Duodenal mucosa (tissue), 2 donors: ENCODE data around the gene MMS19.

Source experiments
- H3K27ac ChIP-seq: one replicate; pipeline ENCODE4 v1.7.0; 2013; ENCODE audit warnings: low read depth, low read length
- H3K27me3 ChIP-seq, 2 donors: one replicate each; pipeline ENCODE4 v1.7.0; 2013; ENCODE audit warnings: low read length in 2 of 2, control low read depth in 1 of 2; ENCODE audit not compliant: insufficient read depth in 2 of 2, control insufficient read depth in 1 of 2
- H3K36me3 ChIP-seq, 2 donors: one replicate each; pipeline ENCODE4 v1.7.0; 2013; ENCODE audit warnings: low read length in 2 of 2, control low read depth in 1 of 2; ENCODE audit not compliant: insufficient read depth in 2 of 2, control insufficient read depth in 1 of 2
- H3K4me1 ChIP-seq, 2 donors: one replicate each; pipeline ENCODE4 v1.7.0; 2013; ENCODE audit warnings: low read length in 2 of 2, control low read depth in 1 of 2; ENCODE audit not compliant: insufficient read depth in 2 of 2, control insufficient read depth in 1 of 2
- H3K4me3 ChIP-seq, 2 donors: one replicate each; pipeline ENCODE4 v1.7.0; 2013; ENCODE audit warnings: low read length in 2 of 2, low read depth in 1 of 2
- H3K9ac ChIP-seq, 2 donors: one replicate each; pipeline ENCODE4 v1.7.0; 2013; ENCODE audit warnings: low read length in 2 of 2, low read depth in 1 of 2
- H3K9me3 ChIP-seq, 2 donors: one replicate each; pipeline ENCODE4 v1.7.0; 2013; ENCODE audit warnings: low read length in 2 of 2, control low read depth in 1 of 2; ENCODE audit not compliant: control insufficient read depth in 1 of 2

MMS19 gene

DNA sequence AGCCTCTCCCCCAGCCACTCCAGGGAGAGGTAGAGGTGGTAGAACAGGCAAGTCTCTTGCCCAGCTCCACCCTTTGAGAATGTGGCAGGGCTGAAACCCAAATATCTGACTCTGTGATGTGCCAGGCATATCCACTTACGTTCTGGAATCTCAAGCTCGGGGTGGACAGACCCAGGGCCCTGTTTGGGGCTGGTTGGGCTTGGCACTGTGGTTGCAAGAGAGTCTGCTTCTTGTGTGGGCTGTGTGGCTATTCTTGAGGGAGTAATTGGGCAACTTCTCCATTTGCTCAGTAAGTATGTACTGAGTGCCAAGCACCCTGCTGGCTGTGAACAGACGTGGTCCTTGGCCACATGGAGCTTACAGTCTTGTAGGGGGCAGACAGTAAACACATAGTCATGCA is 5.2 kb upstream of the MMS19 start:
- no peaks in the 10 kb centered on the region for H3K9me3 ChIP-seq
- H3K36me3 ChIP-seq, result no peaks in the 10 kb centered on the region

DNA sequence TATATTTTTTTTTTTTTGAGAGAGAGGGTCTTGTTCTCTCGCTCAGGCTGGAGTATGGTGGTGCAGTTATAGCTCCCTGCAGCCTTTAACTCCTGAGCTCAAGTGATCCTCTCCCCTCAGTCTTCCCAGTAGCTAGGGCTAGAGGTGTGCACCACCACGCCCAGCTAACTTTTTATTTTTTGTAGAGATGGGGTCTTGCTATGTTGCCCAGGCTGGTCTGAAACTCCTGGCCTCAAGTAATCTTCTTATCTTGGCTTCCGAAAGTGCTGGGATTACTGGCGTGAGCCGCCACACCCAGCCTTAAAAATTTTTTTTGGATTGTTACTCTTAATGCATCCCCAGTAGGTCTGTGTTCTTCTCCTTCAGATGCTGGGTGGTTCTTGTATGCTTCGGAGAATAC is 4.7 kb upstream of the MMS19 start:
- Histone ChIP-seq H3K27ac (no peak overlapping the region), H3K4me1 (peaks cover 7 to 10% of the 10 kb centered on the region in 2 donors)

More for the DNA sequence above, 5.2 kb upstream of the MMS19 start:
- peaks cover 12 to 15% of the 10 kb centered on the region in 2 donors for H3K27me3 ChIP-seq
- no peak overlapping the region for H3K4me3 ChIP-seq
- peaks cover 7 to 10% of the 10 kb centered on the region in 2 donors for H3K4me1 ChIP-seq
- H3K27ac ChIP-seq, result no peak overlapping the region
- no peak overlapping the region for H3K9ac ChIP-seq

DNA sequence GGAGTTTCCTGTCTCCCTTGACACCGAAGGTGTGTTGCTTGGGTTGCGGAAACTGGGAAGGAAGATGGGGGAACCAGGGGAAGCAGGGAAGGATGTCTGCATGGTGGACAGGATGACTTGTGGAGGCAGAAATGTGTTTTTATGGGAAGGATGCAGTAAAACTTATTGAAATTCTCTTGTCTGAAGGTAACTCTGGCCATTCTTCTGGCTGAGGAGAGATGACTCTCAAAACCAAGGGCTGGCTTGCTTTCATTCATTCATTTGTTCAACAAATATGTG is 2.0 kb upstream of the MMS19 start:
- H3K9me3 ChIP-seq, result no peaks in the 10 kb centered on the region
- no peak overlapping the region for H3K27ac ChIP-seq
- H3K4me3 ChIP-seq, result no peak overlapping the region
- peaks cover 12 to 15% of the 10 kb centered on the region in 2 donors for H3K27me3 ChIP-seq
- H3K36me3 ChIP-seq, result no peaks in the 10 kb centered on the region
- peaks cover 13 to 29% of the 10 kb centered on the region in 2 donors for H3K4me1 ChIP-seq
- H3K9ac ChIP-seq, result no peak overlapping the region

More for the DNA sequence above, 4.7 kb upstream of the MMS19 start:
- Histone ChIP-seq H3K9me3 (no peaks in the 10 kb centered on the region), H3K9ac (no peak overlapping the region), H3K36me3 (no peaks in the 10 kb centered on the region), H3K4me3 (no peak overlapping the region), H3K27me3 (peaks cover 12 to 15% of the 10 kb centered on the region in 2 donors)

DNA sequence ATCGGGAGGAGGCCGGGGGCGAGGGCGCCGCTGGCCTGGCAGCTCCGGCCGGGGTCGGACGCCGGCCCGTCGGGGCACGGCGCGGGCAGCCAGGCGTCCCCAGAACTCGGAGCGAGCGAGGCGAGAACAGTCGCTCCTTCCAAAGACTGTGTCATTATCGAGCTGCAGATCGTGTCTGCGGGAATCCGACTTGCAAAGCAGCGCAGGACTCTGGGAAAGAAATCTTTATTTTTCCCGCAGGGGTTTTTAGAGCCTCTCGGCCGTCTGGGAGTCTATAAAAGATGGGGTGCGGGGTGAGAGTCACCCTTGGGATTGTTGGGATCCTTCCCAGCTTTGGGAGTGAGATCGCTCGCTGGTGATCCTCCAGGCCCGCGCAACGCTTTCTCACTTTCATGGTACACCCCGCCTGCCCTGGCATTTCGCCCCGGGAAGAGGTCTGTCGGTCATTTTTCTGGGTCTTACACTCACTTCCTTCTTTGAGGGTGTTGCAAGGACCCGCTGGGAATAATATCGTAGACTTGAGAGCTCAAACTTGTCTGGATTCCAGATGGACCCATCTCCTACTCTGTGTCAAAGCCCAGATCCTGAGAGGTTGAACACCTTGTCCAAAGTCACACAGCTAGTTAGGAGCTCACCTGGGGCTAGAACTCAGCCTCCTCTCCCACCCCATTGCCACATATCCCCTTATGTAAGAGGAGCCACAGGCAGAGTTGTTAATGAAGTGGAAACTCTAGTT is 1.5 kb upstream of the MMS19 start:
- no peaks in the 10 kb centered on the region for H3K9me3 ChIP-seq
- H3K36me3 ChIP-seq, result no peaks in the 10 kb centered on the region
- peaks cover 12 to 13% of the 10 kb centered on the region in 2 donors for H3K27me3 ChIP-seq
- H3K4me3 ChIP-seq, result peak overlapping the region; percentile 74 to 99
- H3K9ac ChIP-seq, result peak overlapping the region; percentile 51
- no peak overlapping the region for H3K27ac ChIP-seq
- H3K4me1 ChIP-seq, result peaks cover 16 to 32% of the 10 kb centered on the region in 2 donors

DNA sequence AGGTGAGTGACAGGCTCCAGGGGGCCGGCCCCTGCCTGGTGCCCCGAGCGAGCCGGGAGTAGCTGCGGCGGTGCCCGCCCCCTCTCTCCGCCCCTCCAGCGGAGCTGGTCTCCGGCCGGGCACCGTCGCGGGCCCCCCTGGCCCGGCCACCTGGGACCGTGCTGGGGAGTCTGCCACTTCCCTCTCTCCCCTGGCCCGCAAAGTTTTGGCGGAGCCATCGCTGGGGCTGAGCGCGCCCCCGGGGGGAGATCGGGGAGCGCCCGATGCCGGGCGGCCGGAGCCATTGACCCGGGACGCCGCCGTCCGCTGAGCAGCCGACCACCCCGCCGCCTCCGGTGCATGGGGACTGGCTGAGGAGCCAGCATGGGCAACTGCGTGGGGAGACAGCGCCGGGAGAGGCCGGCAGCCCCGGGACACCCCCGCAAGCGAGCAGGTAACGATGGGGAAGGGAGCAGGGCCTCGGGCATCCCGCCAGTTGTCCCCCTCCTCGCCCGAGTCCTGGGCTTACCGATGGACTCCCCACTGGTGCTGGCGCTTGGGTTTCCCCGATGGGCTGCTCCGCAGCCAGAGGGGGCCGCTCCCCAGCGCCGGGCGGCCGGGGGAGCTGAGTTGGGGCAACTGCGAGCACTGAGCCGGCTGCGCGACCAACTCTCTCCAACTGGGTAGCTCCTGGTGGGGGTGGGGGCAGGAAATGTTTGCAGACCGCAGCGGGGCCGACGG is 779 bp upstream of the MMS19 start, which contains the start of gene UBTD1:
Gene UBTD1, plus strand, starts transcription at position 84 of the 720 bp plus-strand sequence. Its CDS starts 280 bp downstream, at position 364.
- Histone ChIP-seq H3K27me3 (peaks cover 12 to 13% of the 10 kb centered on the region in 2 donors), H3K9ac (peak within 1 kb of the TSS; percentile 74 to 90), H3K4me3 (peak within 1 kb of the TSS; percentile 98 to 99), H3K36me3 (no peaks in the 10 kb centered on the region), H3K4me1 (peaks cover 16 to 32% of the 10 kb centered on the region in 2 donors), H3K9me3 (no peaks in the 10 kb centered on the region), H3K27ac (peak within 1 kb of the TSS; percentile 90)

DNA sequence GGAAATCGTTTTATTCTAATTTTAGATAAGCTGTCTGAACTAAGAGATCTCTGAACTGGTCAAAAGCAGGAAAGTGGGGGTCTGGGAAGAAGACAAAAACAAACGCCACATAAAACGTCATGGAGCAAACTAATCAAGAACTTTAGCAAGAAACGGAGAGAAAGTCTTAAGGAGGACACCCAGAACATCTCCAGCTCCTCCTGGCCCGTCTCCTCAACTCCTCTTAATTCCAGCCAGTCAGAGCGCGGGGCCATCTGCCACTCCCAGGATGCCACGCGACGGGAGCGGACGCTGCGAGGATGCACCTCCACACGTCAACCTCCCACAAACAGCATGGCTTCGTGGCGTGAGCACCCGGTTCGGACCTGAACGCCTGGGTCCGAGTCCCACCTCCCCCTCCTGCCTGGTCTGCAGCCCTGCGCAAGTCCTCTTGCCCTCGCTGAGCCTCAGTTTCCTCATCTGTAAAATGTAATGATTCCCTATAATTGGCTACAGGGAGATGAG is 598 bp downstream of the MMS19 start:
- Histone ChIP-seq H3K27ac (peak overlapping the region; percentile 79), H3K4me3 (peak overlapping the region; percentile 98 to 99), H3K4me1 (peaks cover 16 to 32% of the 10 kb centered on the region in 2 donors), H3K9ac (peak overlapping the region; percentile 74 to 90), H3K36me3 (no peaks in the 10 kb centered on the region), H3K27me3 (peaks cover 12 to 13% of the 10 kb centered on the region in 2 donors), H3K9me3 (no peaks in the 10 kb centered on the region)

DNA sequence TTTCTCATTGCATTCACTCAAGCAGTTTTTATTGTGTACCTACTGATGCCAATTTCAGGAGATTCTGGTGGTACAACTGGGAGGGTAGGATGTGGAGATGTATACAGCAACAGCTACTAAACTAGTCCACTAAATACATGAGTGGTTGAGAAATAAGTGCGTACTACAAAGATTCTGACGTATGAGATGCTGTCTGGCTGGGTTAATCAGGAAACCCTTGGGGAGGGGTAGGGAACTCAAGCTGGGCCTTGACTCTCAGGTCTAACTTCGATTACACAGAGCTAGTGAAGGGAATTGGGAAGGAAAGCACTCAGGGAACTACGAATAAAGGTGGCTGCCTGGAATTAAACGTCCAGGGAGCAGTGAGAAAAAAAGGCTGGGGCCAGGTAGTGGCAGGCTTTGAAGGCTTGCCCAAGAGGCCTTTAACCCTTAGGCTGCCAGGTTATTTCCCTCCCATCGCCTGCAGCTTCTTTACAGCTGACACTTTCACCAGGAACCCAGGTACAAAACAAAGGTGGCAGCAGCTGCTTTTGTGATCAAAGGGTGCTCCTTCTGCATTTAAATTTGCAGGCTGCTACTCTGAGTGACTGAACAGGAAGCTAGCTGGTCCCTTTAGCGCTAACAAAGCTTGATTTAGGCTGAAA is 3.2 kb downstream of the MMS19 start:
- no peaks in the 10 kb centered on the region for H3K36me3 ChIP-seq
- H3K27ac ChIP-seq, result no peak overlapping the region
- peaks cover 13 to 32% of the 10 kb centered on the region in 2 donors for H3K4me1 ChIP-seq
- H3K4me3 ChIP-seq, result no peak overlapping the region
- H3K9ac ChIP-seq, result no peak overlapping the region
- H3K27me3 ChIP-seq, result peaks cover 2 to 5% of the 10 kb centered on the region in 2 donors
- no peaks in the 10 kb centered on the region for H3K9me3 ChIP-seq

DNA sequence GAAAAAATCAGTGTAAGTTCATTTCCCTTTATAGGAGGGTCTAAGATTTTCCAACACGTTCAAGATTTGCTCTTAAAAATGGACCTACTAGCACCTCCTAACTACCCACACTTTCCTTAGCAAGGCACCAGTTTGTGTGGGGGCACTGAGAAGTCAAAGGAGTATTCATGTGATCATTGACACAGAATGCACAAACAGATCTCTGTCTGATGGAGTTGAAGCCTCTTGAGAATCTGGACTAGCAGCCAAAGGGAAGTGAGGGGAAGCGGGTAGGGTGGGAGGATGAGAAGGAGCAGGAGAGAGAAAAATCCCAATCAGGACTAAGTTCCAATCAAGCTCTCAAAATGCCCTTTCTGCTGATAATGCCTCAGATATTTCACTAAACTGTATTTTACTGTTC is 4.1 kb downstream of the MMS19 start:
- no peaks in the 10 kb centered on the region for H3K27me3 ChIP-seq
- no peaks in the 10 kb centered on the region for H3K9me3 ChIP-seq
- H3K4me3 ChIP-seq, result no peak overlapping the region
- H3K4me1 ChIP-seq, result peaks cover 9 to 27% of the 10 kb centered on the region in 2 donors
- no peaks in the 10 kb centered on the region for H3K36me3 ChIP-seq
- H3K27ac ChIP-seq, result no peak overlapping the region
- H3K9ac ChIP-seq, result no peak overlapping the region

DNA sequence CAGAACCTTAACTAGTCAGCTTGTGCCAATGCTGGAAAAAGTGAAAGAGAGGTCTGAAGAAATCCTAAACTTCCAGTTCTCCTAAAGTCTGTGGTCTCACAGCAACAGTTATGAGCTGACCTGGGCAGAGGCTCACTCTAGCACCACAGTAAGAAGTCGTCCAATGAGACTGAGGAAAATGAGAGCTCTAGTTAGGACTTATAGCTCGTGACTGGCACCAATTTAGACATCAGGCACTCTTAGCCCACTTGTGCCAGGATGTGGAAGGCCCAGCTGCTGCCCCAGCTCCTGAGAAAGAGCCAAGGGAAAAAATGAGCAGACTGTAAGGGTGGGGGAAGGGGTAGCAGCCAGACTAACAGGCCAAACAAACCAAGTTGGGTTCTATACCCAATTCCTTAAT is 7.6 kb downstream of the MMS19 start:
- H3K27ac ChIP-seq, result no peak overlapping the region
- H3K36me3 ChIP-seq, result peaks cover 0 to 5% of the 10 kb centered on the region in 2 donors
- H3K27me3 ChIP-seq, result no peaks in the 10 kb centered on the region
- no peak overlapping the region for H3K9ac ChIP-seq
- peaks cover 6 to 12% of the 10 kb centered on the region in 2 donors for H3K4me1 ChIP-seq
- no peak overlapping the region for H3K4me3 ChIP-seq
- no peaks in the 10 kb centered on the region for H3K9me3 ChIP-seq
